Non-pigmented ciliary epithelial cell (primary cell): ENCODE results near the gene PPP1R13L.
"Not testable (repeated sequence)": the region's sequence is repeated elsewhere in the genome, so short reads cannot be mapped to it uniquely, and the experiment has no call there.

Experiments used
- DNase-seq: peaks from one replicate; pipeline ENCODE4 v3.0.0-alpha.2; 2010; ENCODE audit warnings: low read depth

Gene PPP1R13L

DNA sequence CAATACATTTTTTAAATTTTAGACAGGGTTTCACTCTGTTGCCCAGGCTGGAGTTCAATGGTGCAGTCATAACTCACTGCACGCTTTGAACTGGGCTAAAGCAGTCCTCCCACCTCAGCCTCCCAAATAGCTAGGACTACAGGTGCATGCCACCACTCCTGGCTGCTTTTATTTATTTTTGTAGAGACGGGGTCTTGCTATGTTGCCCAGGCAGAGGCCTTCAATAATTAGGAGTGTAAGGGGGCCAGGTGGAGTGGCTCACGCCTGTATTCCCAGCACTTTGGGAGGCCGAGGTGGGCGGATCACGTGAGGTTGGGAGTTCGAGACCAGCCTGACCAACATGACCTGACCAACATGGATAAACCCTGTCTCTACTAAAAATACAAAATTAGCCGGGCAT, 27.7 kb upstream of the PPP1R13L start:
- DNase-seq = not testable (repeated sequence)

DNA sequence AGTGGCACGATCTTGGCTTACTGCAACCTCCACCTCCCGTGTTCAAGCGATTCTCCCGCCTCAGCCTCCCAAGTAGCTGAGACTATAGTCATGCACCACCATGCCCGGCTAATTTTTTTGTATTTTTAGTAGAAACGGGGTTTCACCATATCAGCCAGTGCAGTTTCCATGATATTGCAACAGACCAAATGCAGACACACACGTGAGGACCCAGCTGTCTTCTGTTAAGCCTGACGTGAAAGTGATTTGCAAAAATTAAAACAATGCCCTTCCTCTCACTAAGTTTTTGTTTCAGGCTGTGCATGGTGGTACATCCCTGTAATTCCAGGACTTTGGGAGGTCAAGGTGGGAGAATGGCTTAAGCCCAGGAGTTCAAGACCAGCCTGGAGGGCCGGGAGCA, 26.1 kb upstream of the PPP1R13L start:
- not testable (repeated sequence) for DNase-seq

DNA sequence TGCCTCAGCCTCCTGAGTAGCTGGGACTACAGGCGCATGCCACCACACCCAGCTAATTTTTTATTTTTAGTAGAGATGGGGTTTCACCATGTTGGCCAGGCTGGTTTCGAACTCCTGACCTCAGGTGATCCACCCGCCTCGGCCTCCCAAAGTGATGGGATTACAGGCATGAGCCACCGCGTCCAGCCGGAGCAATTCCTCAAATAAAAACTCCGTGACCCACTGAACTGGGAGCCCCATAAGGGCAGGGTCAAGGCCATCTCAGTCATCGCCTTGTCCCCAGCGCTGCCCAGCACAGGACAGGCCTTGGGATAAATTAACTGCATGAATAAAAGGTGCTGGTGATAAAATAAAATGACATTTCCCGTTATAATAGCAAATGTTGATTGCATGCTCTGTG, 25.0 kb upstream of the PPP1R13L start:
- not testable (repeated sequence) for DNase-seq

DNA sequence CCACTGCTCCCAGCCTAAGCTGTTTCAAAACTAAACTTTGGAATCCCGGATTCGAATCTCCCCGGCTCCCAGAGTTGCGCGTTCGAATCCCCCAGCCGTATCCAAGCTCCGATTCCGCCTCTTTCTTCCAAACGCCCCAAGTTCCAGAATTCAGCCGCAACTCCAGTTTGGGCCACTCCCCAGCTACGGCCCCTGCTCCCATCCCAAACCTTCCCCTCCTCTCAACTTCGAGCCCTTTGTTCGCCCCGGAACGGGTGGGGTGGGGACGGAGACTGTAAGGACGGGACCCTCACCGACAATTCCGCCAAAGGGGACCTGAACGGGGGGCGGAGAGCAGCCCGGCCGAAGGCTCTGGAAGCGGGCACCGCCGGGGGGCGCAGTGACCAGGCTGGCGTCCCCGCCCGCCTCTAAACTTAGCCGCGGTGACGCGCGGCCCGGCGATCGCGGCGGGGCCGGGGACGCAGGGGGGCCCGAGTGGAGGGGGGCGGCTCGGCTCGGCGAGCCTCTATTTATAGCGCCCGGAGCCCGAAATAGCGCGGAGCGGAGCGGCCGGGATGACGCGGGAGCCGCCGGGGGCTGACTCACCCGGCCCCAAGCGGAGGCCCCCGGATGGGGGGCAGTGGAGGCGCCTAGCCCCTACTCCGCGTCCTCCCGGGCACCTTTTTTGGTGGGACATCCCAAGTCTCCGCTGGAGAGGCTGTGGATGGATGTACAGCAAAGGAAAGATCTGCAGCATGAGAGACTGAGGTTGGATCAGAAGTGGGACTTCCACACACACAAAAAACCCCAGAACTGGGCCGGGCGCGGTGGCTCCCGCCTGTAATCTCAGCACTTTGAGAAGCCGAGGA, 23.7 kb upstream of the PPP1R13L start:
- DNase-seq = no peak

DNA sequence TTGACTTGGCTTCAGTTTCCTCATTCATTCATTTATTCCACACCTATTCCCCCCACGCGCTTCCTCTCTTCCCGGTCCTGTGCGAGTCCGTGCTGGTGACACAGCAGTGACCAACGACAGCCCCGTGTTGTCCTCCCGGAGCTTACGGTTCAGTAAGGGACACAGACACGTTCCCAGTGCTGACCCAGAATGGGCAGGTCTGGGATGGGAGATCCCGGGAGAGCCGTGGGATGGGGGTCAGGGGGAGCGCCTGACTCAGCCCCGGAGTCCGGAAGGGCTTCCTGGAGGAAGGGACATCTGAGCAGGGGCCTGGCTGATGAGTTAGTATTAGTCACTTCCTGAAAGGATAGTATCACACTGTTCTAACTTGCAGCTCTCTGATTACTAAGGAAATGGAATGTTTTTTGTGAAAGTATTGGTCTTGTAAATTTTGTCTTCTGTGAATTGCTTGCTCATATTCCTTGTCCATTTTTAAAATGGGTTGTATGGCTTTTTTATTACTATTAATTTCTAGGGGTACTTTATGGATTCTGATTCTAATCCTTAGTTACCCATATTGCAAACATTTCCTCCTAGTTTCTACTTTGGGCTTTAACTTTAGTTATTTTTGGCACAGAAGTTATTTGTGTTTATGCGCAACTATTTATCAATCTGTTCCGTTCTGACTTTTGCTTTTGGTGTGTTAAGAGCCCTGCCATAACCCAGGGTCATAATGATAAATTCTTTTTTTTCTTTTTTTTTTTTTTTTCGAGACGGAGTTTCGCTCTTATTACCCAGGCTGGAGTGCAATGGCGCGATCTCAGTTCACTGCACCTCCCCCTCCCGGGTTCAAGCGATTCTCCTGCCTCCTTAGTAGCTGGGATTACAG, 19.6 kb upstream of the PPP1R13L start:
- DNase-seq = peak; percentile 90

DNA sequence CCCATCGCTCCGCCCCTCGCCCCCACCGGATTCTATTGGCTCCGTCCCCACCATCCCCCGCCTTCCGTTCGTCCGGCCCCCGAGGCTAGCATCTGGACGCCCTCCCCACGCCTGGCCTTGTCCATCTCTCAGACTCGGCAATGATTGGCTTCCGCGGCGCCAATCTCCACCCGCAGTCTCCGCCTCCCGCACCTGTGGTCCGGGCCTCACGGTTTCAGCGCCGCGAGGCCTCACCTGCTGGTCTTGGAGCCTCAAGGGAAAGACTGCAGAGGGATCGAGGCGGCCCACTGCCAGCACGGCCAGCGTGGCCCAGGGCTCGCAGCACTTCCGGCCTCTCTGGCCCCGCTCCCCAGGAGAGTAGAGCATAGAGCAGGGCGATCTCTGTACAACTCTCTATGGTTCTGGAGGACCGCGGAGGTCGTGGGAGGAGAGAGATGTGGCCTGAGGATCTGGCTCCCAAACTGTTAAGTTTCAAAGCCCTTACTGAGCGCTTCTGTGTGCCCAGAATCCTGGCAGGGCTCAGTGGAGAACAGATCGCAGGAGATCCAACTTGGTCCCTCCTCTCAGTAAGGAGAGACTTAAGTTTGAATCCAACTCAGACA, 18.8 kb upstream of the PPP1R13L start, which contains the start of gene ERCC1:
Gene ERCC1 (minus strand): TSS at position 329 of the 602 bp plus-strand sequence. CDS start 543 bp downstream, outside the sequence.
- no peak for DNase-seq

DNA sequence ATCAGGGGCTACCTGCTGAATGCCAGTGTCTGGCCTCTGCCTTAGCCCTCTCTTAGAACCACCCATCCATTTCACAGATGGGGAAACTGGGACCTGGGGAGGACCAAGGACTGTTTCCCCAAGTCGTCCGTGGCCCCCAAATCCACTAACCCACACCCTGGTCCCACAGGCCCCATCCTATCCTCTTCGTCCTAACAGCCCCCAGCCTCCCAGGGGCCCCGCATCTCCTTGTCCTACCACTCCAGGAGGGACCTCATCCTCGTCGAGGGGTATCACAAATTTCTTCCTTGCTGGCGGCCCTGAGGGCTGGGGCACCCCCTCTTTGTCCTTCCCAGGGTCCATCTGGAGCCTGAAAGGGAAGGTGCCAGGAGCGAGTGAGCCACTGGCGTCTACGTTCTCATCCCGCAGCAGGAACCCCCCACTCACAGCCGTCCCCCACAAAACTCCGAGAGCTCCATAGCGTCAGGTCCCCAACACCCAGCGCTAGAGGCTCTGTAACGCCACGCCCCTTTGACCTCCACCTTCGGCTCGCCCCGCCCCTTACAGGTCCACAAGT, 18.2 kb upstream of the PPP1R13L start:
- DNase-seq = no peak

DNA sequence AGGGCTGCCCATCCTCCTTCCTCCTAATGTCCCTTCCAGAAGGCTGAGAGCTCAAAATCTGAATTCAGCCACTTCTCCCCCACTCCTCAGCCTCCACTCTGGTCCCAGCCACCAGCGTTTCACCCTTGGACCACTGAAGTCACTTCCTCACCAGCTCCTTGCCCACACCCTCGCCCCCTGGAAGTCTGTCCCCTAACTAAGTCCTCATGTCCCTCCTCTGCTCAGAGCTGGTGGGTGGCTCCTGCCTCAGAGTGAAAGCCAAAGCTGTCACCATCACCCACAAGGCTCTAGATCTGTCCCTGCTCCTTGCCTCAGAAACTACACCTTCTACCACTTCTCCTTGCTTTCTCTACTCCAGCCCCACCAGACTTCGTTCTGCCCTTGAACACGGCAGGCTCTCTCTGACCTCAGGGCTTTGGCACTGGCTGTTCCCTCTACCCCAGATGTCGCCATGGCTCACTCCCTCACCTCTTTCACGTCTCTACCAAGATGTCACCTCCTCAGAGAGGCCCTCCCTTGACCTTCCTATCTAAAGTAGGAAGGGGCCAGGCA, 17.2 kb upstream of the PPP1R13L start:
- DNase-seq = no peak

DNA sequence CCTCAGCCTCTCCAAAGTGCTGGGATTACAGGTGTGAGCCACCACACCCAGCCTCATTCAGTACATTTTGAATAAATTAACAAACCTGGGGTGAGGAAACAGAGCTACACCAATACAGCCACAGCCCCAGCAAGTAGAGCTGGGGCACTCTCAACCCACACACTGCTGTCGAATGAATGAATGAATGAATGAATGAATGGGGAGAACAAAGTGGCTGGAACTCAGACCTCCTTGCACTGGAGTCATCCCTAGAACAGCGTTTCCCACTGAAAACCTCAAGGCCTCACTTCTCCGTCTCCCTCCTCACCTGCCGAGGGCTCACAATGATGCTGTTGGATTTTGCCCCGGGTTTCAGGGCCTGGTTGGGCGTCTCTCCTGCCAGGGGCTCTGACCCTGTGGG, 16.0 kb upstream of the PPP1R13L start:
- no peak for DNase-seq

DNA sequence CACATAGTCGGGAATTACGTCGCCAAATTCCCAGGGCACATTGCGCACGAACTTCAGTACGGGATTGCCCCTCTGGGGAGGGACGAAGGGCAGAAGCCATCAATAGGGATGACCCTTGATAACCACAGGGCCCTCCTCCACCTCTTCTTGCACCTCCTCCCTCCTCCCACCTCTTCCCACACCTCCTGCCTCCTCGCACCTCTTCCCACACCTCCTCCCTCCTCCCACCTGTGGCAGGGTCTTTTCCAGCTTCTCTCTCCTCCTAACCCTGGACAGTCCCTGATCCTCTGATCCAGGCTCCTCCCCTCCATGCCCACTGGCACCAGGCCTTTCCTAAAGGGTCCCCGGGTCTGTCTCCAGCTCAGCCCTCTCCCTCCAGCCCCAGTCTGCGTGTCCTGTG, 15.5 kb upstream of the PPP1R13L start:
- DNase-seq = no peak

DNA sequence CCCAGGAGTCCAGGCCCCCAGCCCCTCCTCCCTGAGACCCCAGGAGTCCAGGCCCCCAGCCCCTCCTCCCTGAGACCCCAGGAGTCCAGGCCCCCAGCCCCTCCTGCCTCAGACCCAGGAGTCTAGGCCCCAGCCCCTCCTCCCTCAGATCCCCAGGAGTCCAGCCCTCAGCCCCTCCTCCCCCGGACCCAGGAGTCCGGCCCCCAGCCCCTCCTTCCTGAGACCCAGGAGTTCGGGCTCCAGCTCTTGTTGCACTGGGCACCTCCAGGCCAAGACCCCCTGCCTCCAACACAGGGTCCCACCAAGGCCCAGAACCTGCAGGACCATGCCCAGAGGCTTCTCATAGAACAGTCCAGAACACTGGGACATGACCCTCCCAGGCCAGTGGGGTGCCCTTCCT, 15.0 kb upstream of the PPP1R13L start:
- DNase-seq = no peak

DNA sequence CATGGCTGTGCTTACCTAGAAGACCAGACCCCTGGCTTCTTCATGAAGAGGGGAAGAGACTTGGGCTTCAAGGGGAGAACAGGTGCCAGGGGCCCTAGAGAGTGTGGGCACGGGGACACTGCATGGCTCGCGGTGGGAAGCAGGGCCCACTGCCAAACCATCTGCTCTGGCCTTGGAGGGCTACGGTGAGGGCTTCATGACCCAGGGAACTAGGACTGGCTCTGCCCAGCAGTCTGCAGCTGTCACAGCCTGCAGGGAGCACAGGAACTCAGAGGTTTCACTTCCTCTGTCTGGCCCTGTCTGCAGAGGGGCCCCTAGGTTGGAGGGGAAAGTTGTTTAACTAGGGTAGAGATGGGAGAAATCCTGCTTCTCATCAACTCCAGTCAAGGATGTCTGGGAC, 14.5 kb upstream of the PPP1R13L start:
- no peak for DNase-seq

DNA sequence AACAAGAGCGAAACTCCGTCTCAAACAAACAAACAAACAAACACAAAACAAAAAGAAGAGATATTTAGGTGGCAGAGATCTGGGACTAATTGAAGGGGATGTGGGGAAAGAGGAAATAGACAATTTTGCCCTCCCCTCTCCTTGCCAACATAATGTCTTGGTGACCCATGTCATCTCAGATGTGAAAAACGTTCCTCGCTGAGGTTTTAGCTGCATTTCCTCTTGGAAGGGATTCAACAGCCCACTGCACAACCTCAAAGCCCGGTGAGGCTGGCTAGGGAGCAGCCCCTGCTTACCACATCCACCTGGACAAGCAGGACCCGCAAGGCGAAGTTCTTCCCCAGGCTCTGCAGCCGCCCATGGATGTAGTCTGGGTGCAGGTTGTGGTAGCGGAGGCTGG, 13.9 kb upstream of the PPP1R13L start:
- no peak for DNase-seq

DNA sequence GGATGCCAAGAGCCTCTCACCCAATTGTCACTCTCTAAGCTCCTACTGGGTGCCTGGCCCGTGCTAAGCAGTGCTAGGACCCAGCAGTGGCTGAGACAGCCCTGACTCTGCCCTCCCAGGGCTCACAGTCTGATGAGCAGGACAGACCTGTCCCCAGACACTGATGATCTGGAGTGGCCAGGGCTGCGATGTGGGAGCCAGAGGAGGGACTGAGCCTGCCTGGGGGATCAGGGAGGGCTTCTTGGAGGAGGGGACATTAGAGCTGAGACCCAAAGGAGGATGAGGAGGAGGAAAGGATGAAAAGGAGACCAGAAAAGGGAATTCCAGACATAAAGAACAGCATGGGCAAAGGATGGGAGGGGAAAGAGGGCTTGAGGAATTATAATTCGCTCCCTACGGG, 12.3 kb upstream of the PPP1R13L start:
- DNase-seq = no peak

DNA sequence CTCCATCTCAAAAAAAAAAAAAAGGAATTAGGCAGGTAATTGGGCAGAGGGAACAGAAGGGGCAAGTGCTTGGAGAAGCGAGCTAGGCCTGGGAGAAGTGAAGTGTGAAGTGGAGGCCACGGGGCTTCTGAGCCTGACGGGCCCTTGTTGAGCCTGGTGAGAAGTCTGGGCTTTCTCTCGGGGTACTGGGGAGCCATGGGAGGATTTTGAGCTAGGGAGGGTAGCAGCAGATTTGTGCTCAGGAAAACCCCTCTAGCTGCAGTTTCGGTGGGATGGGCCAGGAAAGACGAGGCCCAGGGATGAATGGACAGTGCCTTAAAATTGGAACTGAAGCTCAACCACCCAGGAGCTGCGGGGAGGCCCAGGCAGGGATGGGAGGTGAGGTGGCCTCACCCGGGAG, 9.6 kb upstream of the PPP1R13L start:
- DNase-seq = no peak

DNA sequence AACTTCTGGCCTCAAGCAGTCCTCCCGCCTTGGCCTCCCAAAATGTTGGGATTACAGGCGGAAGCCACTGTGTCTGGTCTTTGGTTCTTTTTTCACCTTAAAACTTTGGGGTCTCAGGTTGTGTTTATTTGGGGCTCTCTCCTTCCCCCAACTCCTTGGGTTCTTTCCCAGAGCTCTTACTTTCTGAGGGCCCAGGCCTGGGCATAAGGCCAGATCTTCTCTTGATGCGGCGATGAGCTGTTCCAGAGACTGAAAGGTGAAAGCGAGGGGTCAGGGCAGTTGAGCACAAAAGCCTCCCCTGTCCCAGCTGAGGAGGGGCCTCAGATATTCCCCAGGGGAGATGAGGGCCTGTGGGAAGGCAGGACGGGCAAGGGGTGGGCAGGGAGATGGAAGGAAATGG, 8.6 kb upstream of the PPP1R13L start:
- no peak for DNase-seq

DNA sequence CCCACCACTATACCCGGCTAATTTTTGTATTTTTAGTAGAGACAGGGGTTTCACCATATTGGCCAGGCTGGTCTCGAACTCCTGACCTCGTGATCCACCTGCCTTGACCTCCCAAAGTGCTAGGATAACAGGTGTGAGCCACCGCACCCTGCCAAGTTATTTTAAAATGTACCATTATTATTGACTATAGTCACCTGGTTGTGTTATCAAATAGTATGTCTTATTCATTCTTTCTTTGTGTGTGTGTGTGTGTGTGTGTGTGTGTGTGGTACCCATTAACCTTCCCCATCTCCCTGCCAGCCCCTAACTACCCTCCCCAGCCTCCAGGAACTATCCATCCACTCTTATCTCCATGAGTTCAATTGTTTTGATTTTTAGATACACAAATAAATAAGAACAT, 5.5 kb upstream of the PPP1R13L start:
- DNase-seq = not testable (repeated sequence)

DNA sequence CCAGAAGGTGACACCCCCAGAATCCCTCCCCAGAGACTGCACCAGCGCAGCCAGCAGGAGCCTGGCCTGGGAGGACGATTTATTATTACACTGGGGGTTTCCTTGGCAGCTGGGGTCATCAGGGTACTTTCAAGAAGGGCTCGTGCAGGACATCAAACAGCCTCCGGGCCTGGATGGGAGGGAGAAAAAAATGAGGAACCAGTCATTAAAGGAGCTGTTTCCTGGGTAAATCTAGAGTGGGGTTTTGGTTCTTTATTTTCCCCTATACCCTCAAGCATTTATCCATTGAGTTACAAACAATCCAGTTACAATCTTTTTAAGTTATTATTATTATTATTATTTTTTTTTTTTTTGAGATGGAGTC, 4.7 kb upstream of the PPP1R13L start:
- DNase-seq = no peak

DNA sequence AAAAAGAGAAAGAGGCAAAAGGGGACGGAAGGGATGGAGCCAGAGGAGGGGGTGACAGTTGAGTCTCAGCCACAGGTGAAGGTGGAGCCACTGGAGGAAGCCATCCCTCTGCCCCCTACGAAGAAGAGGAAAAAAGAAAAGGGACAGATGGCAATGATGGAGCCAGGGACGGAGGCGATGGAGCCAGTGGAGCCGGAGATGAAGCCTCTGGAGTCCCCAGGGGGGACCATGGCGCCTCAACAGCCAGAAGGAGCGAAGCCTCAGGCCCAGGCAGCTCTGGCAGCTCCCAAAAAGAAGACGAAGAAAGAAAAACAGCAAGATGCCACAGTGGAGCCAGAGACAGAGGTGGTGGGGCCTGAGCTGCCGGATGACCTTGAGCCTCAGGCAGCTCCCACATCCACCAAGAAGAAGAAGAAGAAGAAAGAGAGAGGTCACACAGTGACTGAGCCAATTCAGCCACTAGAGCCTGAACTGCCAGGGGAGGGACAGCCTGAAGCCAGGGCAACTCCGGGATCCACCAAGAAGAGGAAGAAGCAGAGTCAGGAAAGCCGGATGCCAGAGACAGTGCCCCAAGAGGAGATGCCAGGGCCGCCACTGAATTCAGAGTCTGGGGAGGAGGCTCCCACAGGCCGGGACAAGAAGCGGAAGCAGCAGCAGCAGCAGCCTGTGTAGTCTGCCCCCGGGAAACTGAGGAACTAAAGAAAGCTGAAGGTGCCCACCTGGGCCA, 4.1 kb upstream of the PPP1R13L start:
- DNase-seq = no peak

DNA sequence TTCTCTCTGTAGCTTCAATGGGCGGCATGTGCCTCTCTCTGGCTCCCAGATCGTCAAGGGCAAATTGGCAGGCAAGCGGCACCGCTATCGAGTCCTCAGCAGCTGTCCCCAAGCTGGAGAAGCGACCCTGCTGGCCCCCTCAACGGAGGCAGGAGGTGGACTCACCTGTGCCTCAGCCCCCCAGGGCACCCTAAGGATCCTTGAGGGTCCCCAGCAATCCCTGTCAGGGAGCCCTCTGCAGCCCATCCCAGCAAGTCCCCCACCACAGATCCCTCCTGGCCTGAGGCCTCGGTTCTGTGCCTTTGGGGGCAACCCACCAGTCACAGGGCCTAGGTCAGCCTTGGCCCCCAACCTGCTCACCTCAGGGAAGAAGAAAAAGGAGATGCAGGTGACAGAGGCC, 3.3 kb upstream of the PPP1R13L start:
- no peak for DNase-seq

DNA sequence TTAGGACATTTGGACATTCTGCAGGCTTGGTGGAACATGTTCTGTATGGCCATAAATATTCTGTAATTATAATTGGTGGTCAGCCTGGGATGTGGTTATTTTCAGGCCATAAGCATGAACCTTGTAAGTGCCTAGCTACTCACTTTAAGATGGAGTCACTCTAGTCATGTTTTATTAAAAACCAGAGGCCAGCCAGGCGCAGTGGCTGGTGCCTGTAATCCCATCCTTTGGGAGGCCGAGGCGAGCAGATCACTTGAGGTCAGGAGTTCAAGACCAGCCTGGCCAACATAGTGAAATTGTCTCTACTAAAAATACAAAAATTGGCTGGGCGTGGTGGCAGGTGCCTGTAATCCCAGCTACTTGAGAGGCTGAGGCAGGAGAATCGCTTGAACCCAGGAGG, 2.7 kb upstream of the PPP1R13L start:
- DNase-seq = not testable (repeated sequence)

DNA sequence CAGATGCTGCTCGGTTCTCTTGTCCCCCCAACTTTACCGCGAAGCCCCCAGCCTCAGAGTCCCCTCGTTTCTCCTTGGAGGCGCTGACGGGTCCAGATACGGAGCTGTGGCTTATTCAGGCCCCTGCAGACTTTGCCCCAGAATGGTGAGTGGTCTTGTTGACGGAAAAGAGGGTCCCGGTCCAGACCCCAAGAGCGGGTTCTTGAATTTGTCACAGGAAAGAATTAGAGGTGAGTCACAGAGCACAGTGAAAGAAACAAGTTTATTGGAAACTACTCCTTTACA, 2.2 kb upstream of the PPP1R13L start:
- no peak for DNase-seq
